PC-9 (cell line): Measurements from ENCODE around the gene MON1A. TPM values are rescaled to one million over a fixed set of nuclear protein-coding genes. Genes with fewer than 3 reads are reported as not detected.

Source experiments
- BruUV-seq: library from RNA; stranded (reverse); fragments of 400-500 nt; replicated peaks from 2 replicates; lab custom pipeline; 2021; lab: Mats Ljungman, UMichigan
- CTCF ChIA-PET: fragments of 300-600 bp; sonication (Branson Sonifier 250); formaldehyde crosslinking; loops from one replicate; lab custom pipeline; 2022; ENCODE audit warnings: antibody characterized with exemption; lab: Charles Lee
- POLR2A ChIA-PET: fragments of 300-600 bp; sonication (Branson Sonifier 250); formaldehyde crosslinking; loops from one replicate; lab custom pipeline; 2022; ENCODE audit warnings: antibody characterized with exemption; ENCODE audit not compliant: unreplicated experiment; lab: Charles Lee
- DNase-seq, 2 experiments: peaks; one replicate each; pipeline versions ENCODE4 v3.0.0 to v3.0.0-alpha.2; 2015 to 2022; ENCODE audit warnings: mixed read lengths in 1 of 2
- H2AFZ ChIP-seq: fragments of 200-600 bp; sonication (generic); 2 replicates; pipeline ENCODE4 v1.8.1; 2017; ENCODE audit warnings: antibody characterized with exemption
- H3F3A ChIP-seq: fragments of 200-600 bp; sonication (generic); 2 replicates; pipeline ENCODE4 v1.8.1; 2017; ENCODE audit warnings: antibody characterized with exemption, mild to moderate bottlenecking, low read depth; ENCODE audit not compliant: insufficient read depth
- H3K27ac ChIP-seq: fragments of 200-600 bp; sonication (generic); 2 replicates; pipeline ENCODE4 v1.6.1; 2016; ENCODE audit warnings: mixed run types
- H3K27me3 ChIP-seq: fragments of 200-600 bp; sonication (generic); 2 replicates; pipeline ENCODE4 v1.6.1; 2016; ENCODE audit warnings: low read depth, mixed run types; ENCODE audit not compliant: insufficient read depth
- H3K36me3 ChIP-seq: fragments of 200-600 bp; sonication (generic); 2 replicates; pipeline ENCODE4 v1.6.1; 2016; ENCODE audit warnings: low read depth, mixed run types
- H3K4me1 ChIP-seq: fragments of 200-600 bp; sonication (generic); replicated peaks from 2 replicates; pipeline ENCODE4 v1.6.1; 2016; ENCODE audit warnings: mixed run types; ENCODE audit not compliant: insufficient read depth
- H3K4me2 ChIP-seq: fragments of 200-600 bp; sonication (generic); 2 replicates; pipeline ENCODE4 v1.6.1; 2017; ENCODE audit warnings: mixed run types
- H3K4me3 ChIP-seq: fragments of 200-600 bp; sonication (generic); 2 replicates; pipeline ENCODE4 v1.6.1; 2016; ENCODE audit warnings: mixed run types
- H3K79me2 ChIP-seq: fragments of 200-600 bp; sonication (generic); 2 replicates; pipeline ENCODE4 v1.6.1; 2017; ENCODE audit warnings: low read depth, mixed run types
- H3K9me2 ChIP-seq: fragments of 200-600 bp; sonication (generic); 2 replicates; pipeline ENCODE4 v1.8.1; 2017; ENCODE audit warnings: mild to moderate bottlenecking; ENCODE audit not compliant: insufficient read depth
- H3K9me3 ChIP-seq: fragments of 200-600 bp; sonication (generic); 2 replicates; pipeline ENCODE4 v1.8.1; 2016; ENCODE audit warnings: low read depth; ENCODE audit not compliant: insufficient read depth
- H4K20me1 ChIP-seq: fragments of 200-600 bp; sonication (generic); 2 replicates; pipeline ENCODE4 v1.8.1; 2017; ENCODE audit not compliant: insufficient read depth
- CTCF ChIP-seq: fragments of 200-600 bp; sonication (generic); conservative IDR thresholded peaks from 2 replicates; pipeline ENCODE4 v1.6.1; 2017; ENCODE audit warnings: mixed run types, antibody characterized with exemption, mild to moderate bottlenecking, moderate library complexity
- EZH2 ChIP-seq: fragments of 200-600 bp; sonication (generic); IDR thresholded peaks from 2 replicates; pipeline ENCODE4 v1.8.0; 2017; ENCODE audit warnings: antibody characterized with exemption, low read depth
- intact Hi-C: fragments of 100-400 bp; cut with micrococcal nuclease; formaldehyde crosslinking; loops from one replicate; pipeline ENCODE4 v1.10.0; 2022; ENCODE audit not compliant: unreplicated experiment
- total RNA-seq: library from RNA; stranded (reverse); gene quantifications from 2 replicates; pipeline ENCODE4 v1.2.3, GENCODE V29; 2021

The MON1A gene
- total RNA-seq, 1 experiment from 2014 or later, result 4.8 TPM

DNA sequence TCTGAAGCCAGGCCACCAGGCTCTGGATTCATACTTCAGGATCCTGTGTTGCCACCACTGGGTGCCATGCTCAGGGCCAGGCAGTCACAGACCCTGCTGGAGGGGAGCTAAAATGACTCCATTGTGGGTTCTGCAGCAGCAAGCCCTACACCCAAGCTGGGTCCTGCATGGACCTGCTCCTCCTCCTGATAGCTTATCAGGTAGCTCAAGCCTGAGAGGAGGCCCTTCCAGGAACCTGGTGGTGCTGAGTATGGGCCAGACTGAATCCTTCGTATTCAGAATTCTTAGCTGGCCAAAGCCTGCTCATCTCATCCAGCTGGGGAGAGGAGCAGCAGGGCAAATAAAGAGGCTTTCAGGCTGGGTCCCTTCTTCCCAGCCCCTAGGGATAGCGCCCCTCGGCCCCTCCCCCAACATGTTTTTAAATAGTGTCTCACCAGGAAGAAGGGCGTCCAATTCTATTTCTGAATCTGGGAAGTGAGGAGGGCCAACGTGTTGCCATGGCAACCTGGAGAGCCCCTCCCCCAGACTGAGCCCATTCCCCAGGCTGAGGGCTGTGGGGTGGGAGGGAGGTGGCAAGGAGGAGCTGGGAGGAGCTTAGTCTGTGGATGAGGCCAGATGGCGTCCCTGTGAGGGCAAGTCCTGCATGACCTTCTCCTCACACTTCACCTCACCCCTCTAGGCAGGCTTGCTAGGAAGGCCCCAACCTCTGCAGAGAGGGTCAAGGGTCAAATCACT lies 48.9 kb downstream of the MON1A start:
- ChIA-PET CTCF (interaction anchor here (0.6 kb wide), 1 partner anchor 12 kb away, joined by 3 read pairs; no protein-coding TSS in a partner anchor), POLR2A (interaction anchor here (0.7 kb wide), 2 partner anchors 20 to 72 kb away, joined by 4 to 5 read pairs; no protein-coding TSS in a partner anchor)

GRCh38 chr3:49879721-49880120 lies 49.9 kb downstream of the MON1A start:
- Histone ChIP-seq H3K9me2 (no peaks in the 10 kb centered on the region), H3K4me3 (no peak overlapping the region), H3K4me2 (no peak overlapping the region), H3F3A (0 out of 2 replicates have a peak, but pooled peaks cover 4% of the 10 kb centered on the region), H2AFZ (no peak overlapping the region), H4K20me1 (no peaks in the 10 kb centered on the region), H3K9me3 (no peaks in the 10 kb centered on the region), H3K79me2 (no peaks in the 10 kb centered on the region), H3K27ac (no peak overlapping the region), H3K27me3 (no peaks in the 10 kb centered on the region), H3K4me1 (no peaks in the 10 kb centered on the region), H3K36me3 (no peaks in the 10 kb centered on the region)
- ChIA-PET CTCF (no interaction called here), POLR2A (interaction anchor here (0.6 kb wide), 1 partner anchor 306 kb away, joined by 3 read pairs; no protein-coding TSS in a partner anchor)
- TF ChIP-seq CTCF (no peak), EZH2 (no peak)
- no TSS peak for BruUV-seq
- intact Hi-C loops, result no loop called here
- no peak for DNase-seq

More for the DNA sequence above, 48.9 kb downstream of the MON1A start:
- no peak overlapping the region for H3K27ac ChIP-seq
- H3K9me3 ChIP-seq, result no peaks in the 10 kb centered on the region
- no peaks in the 10 kb centered on the region for H3K9me2 ChIP-seq
- H3K4me1 ChIP-seq, result no peaks in the 10 kb centered on the region
- DNase-seq, result no peak
- TF ChIP-seq CTCF (no peak), EZH2 (no peak)
- H3F3A ChIP-seq, result 0 out of 2 replicates have a peak, but pooled peaks cover 4% of the 10 kb centered on the region
- intact Hi-C loops, result no loop called here
- H3K36me3 ChIP-seq, result no peaks in the 10 kb centered on the region
- no peaks in the 10 kb centered on the region for H4K20me1 ChIP-seq
- no peak overlapping the region for H3K4me2 ChIP-seq
- no TSS peak for BruUV-seq
- H3K79me2 ChIP-seq, result no peaks in the 10 kb centered on the region
- H3K27me3 ChIP-seq, result no peaks in the 10 kb centered on the region
- no peak overlapping the region for H2AFZ ChIP-seq
- H3K4me3 ChIP-seq, result no peak overlapping the region

GRCh38 chr3:49878686-49879085 lies 50.9 kb downstream of the MON1A start:
- intact Hi-C loops, result no loop called here
- ChIA-PET CTCF (interaction anchor here (0.6 to 0.7 kb wide), 2 partner anchors 22 to 443 kb away, joined by 5 to 9 read pairs; no protein-coding TSS in a partner anchor), POLR2A (interaction anchor here (0.6 to 0.7 kb wide), 2 partner anchors 25 to 58 kb away, joined by 3 to 5 read pairs; partner anchors contain the start of gene MST1R)
- Histone ChIP-seq H3K36me3 (no peaks in the 10 kb centered on the region), H3K9me3 (no peaks in the 10 kb centered on the region), H3F3A (no peaks in the 10 kb centered on the region), H4K20me1 (no peaks in the 10 kb centered on the region), H2AFZ (no peak overlapping the region), H3K27ac (no peak overlapping the region), H3K4me1 (no peaks in the 10 kb centered on the region), H3K27me3 (no peaks in the 10 kb centered on the region), H3K4me2 (no peak overlapping the region), H3K4me3 (no peak overlapping the region), H3K79me2 (no peaks in the 10 kb centered on the region), H3K9me2 (no peaks in the 10 kb centered on the region)
- no peak for TF ChIP-seq EZH2
- no peak for TF ChIP-seq CTCF
- no TSS peak for BruUV-seq
- no peak for DNase-seq
